Measurements from ENCODE around the gene GPSM1.

Gene GPSM1

GRCh38 chr9:136340356-136341041, 13.2 kb downstream of the GPSM1 start:
- TF ChIP-seq CTCF (IDR thresholded peaks at IDR 0.05; ENCODE audit: low read depth, low read length) = no peak
- DNase-seq (ENCODE audit: extremely low read depth, low read depth) = no peak

GRCh38 chr9:136341042-136341655, 13.8 kb downstream of the GPSM1 start:
- DNase-seq (ENCODE audit: extremely low read depth, low read depth) = no peak
- no peak for TF ChIP-seq CTCF (IDR thresholded peaks at IDR 0.05; ENCODE audit: low read depth, low read length)

DNA sequence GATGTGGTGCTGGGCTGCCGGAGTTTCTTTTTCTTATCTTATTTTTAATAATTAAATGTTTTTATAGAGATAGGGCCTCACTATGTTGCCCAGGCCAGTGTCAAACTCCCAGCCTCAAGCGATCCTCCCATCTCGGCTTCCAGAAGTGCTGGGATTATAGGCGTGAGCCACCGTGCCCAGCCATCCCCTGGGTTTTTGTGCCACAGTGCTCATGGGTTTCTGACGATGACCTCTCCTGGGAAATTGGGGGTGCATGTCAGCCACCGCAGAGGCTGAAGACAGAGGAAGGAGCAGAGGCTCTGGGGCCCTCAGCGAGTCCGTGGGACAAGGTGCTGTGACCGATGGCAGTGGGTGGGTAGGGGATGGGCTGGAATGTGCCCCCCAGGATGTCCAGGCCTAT, 14.4 kb downstream of the GPSM1 start:
- no peak for DNase-seq (ENCODE audit: extremely low read depth, low read depth)
- no peak for TF ChIP-seq CTCF (IDR thresholded peaks at IDR 0.05; ENCODE audit: low read depth, low read length)

DNA sequence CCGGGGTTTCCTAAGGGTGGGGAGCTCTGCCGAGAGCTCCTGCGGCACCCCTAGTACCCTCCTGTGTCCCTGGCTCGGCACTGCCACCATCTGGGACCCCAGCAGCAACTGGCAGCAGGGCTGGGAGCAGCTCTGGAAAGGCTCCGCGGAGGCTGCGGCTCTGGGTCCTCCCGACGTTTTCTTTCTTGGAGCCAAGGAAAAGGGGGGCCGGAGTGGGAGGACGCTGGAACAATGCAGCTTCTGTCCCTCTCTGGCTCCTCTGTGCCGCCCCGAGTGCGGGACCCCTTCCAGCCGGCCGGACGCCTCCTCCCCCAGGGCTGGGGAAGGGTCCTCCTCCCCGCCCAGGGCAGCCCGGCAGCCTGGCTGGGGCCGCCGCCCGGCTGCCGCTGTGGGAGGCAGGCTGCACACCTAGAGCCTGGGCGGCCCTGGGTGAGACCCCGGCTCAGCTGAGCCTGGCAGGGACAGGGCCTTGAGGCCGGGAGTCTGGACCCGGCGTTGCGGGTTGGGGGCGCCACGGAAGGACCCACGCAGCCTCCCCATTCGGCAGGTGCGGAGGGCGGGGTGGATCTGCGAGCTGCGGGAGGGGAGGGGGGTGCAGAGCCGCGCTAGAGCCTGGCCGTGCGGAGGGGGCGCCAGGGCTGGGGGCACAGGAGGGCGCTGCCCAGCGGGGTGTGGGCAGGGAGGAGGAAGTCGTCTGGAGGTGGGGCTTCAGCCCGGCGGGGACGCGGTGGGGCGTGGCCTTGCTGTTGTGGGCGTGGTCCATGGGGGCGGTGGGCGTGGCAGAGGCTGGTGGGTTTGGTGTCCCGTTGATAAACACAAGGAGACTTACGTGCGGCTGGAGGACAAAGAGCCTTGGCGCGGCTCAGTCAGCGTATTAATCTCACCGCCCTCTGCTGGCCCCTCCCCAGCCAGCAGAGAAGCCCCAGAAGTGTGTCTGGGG, 15.1 kb downstream of the GPSM1 start:
- DNase-seq (ENCODE audit: extremely low read depth, low read depth) = no peak
- no peak for TF ChIP-seq CTCF (IDR thresholded peaks at IDR 0.05; ENCODE audit: low read depth, low read length)

GRCh38 chr9:136343121-136343883, 16.0 kb downstream of the GPSM1 start:
- no peak for DNase-seq (ENCODE audit: extremely low read depth, low read depth)
- no peak for TF ChIP-seq CTCF (IDR thresholded peaks at IDR 0.05; ENCODE audit: low read depth, low read length)

- no peak for DNase-seq (ENCODE audit: extremely low read depth, low read depth)
- TF ChIP-seq CTCF (IDR thresholded peaks at IDR 0.05; ENCODE audit: low read depth, low read length) = no peak
These were observed 16.5 kb downstream of the GPSM1 start for GRCh38 chr9:136343884-136344269.
